Neural progenitor cell (in vitro differentiated cells): Measurements from ENCODE around the gene STEAP2.

Experiments used
- EZH2 ChIP-seq: fragments of 200-600 bp; sonication (generic); IDR thresholded peaks from 2 replicates; pipeline ENCODE4 v1.6.1; 2017; ENCODE audit warnings: antibody characterized with exemption, mild to moderate bottlenecking, moderate library complexity
- EZH2phosphoT487 ChIP-seq: fragments of 200-600 bp; sonication (generic); IDR thresholded peaks from 2 replicates; pipeline ENCODE4 v1.6.1; 2017; ENCODE audit warnings: antibody characterized with exemption
- TF ChIP-seq, protein P1 (sequence below): fragments of 200-600 bp; sonication (generic); IDR thresholded peaks from 2 replicates; pipeline ENCODE4 v1.5.1; 2017; ENCODE audit warnings: antibody characterized with exemption, mild to moderate bottlenecking

DNA sequence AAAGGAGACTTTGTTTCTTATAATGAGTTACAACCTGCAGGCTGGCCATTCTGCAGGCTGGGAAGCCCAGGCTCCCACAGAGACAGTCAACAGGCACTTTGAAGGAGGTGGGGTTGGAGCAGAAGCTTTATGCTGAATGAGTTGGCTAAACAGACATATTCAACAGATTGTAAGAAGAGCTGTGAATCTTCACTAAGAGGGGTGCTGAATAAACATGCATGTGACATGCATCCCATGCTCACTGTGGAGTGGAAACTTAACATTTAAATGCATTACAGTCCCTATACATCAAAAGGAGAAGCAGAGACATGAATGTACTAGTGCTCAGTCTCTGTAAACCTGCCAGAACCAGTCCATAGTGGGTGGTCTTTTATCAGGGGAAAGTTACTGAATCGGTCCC, 32.0 kb downstream of the STEAP2 start:
- TF ChIP-seq EZH2 (no peak), EZH2phosphoT487 (no peak)
- TF ChIP-seq, protein P1, sequence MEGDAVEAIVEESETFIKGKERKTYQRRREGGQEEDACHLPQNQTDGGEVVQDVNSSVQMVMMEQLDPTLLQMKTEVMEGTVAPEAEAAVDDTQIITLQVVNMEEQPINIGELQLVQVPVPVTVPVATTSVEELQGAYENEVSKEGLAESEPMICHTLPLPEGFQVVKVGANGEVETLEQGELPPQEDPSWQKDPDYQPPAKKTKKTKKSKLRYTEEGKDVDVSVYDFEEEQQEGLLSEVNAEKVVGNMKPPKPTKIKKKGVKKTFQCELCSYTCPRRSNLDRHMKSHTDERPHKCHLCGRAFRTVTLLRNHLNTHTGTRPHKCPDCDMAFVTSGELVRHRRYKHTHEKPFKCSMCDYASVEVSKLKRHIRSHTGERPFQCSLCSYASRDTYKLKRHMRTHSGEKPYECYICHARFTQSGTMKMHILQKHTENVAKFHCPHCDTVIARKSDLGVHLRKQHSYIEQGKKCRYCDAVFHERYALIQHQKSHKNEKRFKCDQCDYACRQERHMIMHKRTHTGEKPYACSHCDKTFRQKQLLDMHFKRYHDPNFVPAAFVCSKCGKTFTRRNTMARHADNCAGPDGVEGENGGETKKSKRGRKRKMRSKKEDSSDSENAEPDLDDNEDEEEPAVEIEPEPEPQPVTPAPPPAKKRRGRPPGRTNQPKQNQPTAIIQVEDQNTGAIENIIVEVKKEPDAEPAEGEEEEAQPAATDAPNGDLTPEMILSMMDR, result no peak
